K562 treated with DMSO at 1 percent for 24 hours (cell line): ENCODE results near the gene CYP2W1. TPM values are rescaled to one million over a fixed set of nuclear protein-coding genes. Genes with fewer than 3 reads are reported as not detected.

ENCODE experiments used
- total RNA-seq: library from RNA; unstranded; fragments of 300-600 nt; gene quantifications from 2 replicates; pipeline ENCODE4 v1.2.3, GENCODE V29; 2022; ENCODE audit warnings: low read depth; ENCODE audit not compliant: insufficient read depth

Gene CYP2W1, protein sequence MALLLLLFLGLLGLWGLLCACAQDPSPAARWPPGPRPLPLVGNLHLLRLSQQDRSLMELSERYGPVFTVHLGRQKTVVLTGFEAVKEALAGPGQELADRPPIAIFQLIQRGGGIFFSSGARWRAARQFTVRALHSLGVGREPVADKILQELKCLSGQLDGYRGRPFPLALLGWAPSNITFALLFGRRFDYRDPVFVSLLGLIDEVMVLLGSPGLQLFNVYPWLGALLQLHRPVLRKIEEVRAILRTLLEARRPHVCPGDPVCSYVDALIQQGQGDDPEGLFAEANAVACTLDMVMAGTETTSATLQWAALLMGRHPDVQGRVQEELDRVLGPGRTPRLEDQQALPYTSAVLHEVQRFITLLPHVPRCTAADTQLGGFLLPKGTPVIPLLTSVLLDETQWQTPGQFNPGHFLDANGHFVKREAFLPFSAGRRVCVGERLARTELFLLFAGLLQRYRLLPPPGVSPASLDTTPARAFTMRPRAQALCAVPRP
- not detected in 2 replicates for total RNA-seq

DNA sequence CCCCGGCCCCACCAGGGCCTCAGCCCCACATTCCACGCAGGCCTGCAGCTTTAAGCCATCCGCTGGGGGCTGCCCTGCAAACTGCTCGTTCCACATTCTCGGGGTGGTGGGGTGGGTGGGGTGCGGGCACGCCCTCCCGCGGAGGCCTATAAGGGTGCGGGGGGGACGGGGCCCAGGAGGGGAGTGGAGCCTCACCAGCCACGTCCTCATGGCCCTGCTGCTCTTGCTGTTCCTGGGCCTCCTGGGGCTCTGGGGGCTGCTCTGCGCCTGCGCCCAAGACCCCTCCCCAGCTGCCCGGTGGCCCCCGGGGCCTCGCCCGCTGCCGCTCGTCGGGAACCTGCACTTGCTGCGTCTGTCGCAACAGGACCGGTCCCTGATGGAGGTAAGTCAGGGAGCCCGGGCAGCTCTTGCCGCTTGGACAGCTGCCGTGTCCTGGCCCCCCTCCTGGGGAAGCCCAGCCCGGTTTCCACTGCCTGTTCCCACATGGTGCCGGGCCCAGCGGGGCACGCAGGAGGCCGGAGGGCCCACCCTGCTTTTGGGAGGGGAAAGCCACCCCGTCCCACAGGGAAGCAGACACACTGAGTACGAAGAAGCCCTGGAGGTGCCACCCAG lies at the start of gene CYP2W1:
TSS of gene CYP2W1 (plus strand) at position 178 of the 612 bp plus-strand sequence. CDS start at position 209, 31 bp downstream.

DNA sequence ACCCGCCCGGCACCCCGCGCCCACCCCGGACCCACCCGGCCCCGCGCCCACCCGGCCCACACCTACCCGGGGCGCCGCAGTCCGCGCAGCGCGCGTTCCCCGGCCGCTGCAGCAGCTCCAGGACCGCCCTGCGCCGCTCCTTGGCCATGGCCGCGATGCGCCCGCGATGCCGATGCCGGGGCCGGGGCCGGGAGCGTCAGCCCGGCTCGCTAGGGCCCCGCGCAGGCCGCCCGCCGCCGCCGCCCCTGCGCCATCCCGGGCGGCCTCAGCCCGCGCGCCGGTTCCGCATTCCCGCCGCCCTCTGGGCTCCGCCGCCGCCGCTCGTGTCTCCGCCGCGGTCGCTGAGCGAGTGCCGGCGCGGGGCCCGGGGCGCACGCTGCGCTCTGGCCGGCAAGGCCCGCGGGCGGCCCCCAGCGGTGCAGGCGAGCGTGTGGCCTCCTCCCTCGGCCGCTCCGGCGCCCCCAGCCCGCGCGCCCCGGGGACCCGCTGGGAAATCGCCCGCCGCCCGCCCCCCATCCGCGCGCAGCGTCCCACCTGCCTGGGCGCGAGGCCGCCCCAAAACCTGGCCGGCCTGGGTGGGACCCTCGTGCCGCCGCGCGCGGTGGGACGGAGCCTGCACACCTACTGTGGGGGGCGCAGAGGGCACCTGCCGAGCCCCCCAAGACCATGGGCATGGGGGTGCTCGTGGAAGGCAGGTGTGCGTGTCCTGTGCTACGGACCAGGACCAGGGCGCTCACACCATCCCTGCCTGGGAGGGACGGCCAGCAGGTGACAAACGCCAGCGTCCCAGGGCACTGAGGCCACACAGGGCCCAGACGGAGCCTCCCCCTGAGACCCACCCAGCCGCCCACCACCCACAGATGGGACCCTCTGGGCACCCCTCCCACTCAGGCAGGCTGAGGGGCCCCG lies 28.4 kb upstream of the CYP2W1 start, which contains the start of gene ADAP1:
TSS of gene ADAP1 (minus strand) at position 351 of the 909 bp plus-strand sequence. CDS start at position 148, 203 bp downstream.

DNA sequence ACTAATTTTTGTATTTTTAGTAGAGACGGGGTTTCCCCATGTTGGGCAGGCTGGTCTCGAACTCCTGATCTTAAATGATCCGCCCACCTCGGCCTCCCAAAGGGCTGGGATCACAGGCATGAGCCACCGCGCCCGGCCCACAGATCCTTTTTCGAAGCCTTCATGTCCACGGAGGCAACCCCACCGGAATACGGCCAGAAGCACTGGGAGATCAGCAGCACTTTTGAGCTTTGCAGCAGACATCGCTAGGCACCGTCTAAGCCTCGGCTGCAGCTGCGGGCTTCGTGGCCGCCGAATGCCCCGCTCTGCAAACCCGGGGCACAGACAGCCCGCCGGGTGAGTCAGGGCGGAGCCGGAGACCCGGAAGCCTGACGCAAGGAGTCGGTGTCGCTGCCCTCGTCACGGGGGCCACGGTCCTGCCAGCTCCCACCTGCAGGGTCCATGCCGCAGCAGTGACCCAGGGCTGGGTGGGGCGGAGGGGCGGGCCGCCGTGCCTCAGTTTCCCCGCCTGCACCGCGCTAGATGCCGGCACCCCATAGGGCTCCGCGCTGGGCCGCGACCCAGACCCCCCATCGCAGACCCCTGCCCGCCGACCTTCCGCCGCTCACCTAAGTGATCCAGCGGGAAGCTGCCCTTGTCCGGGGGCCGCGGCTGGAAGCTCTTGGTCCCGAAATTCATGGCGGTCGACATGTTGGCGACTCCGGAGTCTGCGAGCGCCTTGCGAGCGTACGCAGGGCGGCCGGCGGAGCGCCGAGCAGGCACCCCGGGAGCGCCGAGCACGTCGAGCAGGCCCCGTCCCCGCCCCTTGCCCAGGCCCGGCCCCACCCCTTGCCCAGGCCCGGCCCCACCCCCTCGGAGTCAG lies 7.9 kb upstream of the CYP2W1 start, which contains the start of gene COX19:
TSS of gene COX19 (minus strand) at position 730 of the 862 bp plus-strand sequence. CDS start at position 690, 40 bp downstream.

Other genes starting within 250 kb of the CYP2W1 start
- 90.8 and 93.0 TPM in 2 replicates for gene SUN1, start 150.7 kb upstream of the CYP2W1 start, total RNA-seq
- 131 and 136 TPM in 2 replicates for gene GET4, start 106.6 kb upstream of the CYP2W1 start, total RNA-seq
- 1.3 and 2.1 TPM in 2 replicates for gene ADAP1, start 28.5 kb upstream of the CYP2W1 start, total RNA-seq
- gene COX19, start 7.6 kb upstream of the CYP2W1 start, total RNA-seq = 5.7 and 7.0 TPM in 2 replicates
- gene GPR146, start 61.4 kb downstream of the CYP2W1 start, total RNA-seq = 5.2 and 9.3 TPM in 2 replicates
- gene GPER1, start 104.9 kb downstream of the CYP2W1 start, total RNA-seq = 0.66 and 0.67 TPM in 2 replicates
- gene ZFAND2A, start 177.0 kb downstream of the CYP2W1 start, total RNA-seq = 20.1 and 28.7 TPM in 2 replicates
- gene UNCX, start 249.7 kb downstream of the CYP2W1 start, total RNA-seq = not detected in 2 replicates